Measurements from ENCODE around the gene DUSP7. TPM values are rescaled to one million over a fixed set of nuclear protein-coding genes. Genes with fewer than 3 reads are reported as not detected.

DUSP7 gene
- total RNA-seq, 1 donor from 2014 or later = 34.0 TPM

DNA sequence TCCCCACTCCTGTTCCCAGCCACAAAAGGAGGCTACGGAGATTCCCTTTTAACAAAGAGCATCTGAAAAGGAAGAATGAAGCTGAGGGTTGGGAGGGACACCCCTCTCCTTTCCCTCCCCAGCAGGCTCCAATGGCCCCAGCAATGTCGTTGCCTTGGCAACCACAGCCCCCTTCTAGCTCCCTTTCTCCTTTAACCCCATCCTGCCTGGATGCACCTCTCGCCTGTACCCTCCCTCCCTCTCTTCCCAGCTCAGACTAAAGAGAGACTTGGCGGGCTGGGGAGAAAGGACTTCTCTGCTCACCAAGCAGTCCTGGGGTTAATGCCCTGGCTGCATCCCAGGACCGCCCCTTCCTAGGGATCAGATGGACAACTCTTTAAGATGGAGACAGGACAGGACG, 53.6 kb downstream of the DUSP7 start:
- Mint-ChIP-seq H3K4me1 (peaks cover 16% of the 10 kb centered on the region), H3K27ac (no peak overlapping the region), H3K27me3 (peaks cover 15% of the 10 kb centered on the region), H3K36me3 (ENCODE audit: low read depth) (no peaks in the 10 kb centered on the region), H3K4me3 (no peak overlapping the region), H3K9me3 (no peaks in the 10 kb centered on the region)
- intact Hi-C loops (cut with micrococcal nuclease) = no loop called here
- DNase-seq = no peak

DNA sequence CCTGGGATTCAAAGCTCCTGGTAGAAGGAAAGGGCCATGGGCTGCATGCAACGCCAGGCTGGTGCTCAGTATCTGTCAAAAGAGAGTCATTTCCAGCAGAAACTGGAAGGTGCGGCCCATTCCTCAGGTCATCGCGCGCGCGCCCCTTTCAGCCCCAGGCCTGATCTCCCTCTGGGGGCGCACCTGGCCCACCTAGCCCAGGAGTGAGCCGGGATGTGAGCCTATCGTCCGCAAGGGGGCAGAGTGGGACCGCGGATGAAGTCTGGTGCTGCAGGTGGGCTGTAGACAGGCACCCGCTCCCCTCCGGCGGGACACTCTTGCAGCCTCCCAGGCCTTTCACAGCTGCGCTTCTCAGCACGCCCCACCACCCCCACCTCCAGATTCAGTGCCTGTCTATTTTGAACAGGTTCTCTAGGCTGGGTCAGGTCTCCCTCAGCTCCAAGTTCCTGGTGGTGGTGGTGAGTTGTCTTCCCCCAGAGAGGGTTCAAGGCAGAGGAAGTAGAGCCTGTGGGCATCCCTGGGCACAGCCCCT, 54.9 kb downstream of the DUSP7 start:
- no peak overlapping the region for H3K27ac Mint-ChIP-seq
- no peaks in the 10 kb centered on the region for H3K9me3 Mint-ChIP-seq
- no peak overlapping the region for H3K4me3 Mint-ChIP-seq
- peaks cover 16% of the 10 kb centered on the region for H3K4me1 Mint-ChIP-seq
- H3K36me3 Mint-ChIP-seq (ENCODE audit: low read depth) = no peaks in the 10 kb centered on the region
- peaks cover 16% of the 10 kb centered on the region for H3K27me3 Mint-ChIP-seq
- peak; percentile 96 for DNase-seq
- intact Hi-C loops (cut with micrococcal nuclease) = loop anchor here (1.0 to 2.0 kb wide), 3 partner anchors 55 to 143 kb away; partner anchors contain the start of gene DUSP7

DNA sequence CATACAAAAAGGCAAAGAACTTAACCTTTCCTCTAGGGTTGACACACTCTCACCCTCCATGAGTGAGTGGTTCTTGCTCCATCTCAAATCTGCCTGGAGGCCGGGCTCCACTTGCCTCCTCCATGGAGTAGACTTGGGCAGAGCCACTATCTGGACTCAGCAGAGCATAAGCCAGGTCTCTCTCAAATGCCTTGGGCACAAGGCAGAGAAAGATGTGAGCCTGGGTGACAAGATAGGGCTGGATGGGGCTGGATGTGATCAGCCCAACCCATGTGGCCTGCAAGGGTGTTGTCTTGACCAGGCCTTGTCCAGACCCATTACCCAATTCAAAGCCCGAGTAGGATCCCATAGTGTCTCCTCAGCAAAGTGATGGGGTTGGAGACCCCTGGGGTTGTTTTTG, 56.5 kb downstream of the DUSP7 start:
- no peak overlapping the region for H3K4me3 Mint-ChIP-seq
- H3K27ac Mint-ChIP-seq = no peak overlapping the region
- intact Hi-C loops (cut with micrococcal nuclease) = loop anchor here (2.0 to 5.0 kb wide), 2 partner anchors 57 to 197 kb away; partner anchors contain the start of genes ALAS1 and DUSP7
- peaks cover 10% of the 10 kb centered on the region for H3K4me1 Mint-ChIP-seq
- peaks cover 10% of the 10 kb centered on the region for H3K36me3 Mint-ChIP-seq (ENCODE audit: low read depth)
- DNase-seq = no peak
- peaks cover 16% of the 10 kb centered on the region for H3K27me3 Mint-ChIP-seq
- H3K9me3 Mint-ChIP-seq = no peaks in the 10 kb centered on the region

Other genes starting within 250 kb of the DUSP7 start
- gene IQCF2, start 195.0 kb downstream of the DUSP7 start, total RNA-seq = not detected in 2 replicates
- not detected in 2 replicates for gene IQCF5, start 181.0 kb downstream of the DUSP7 start, total RNA-seq
- not detected in 2 replicates for gene IQCF1, start 153.2 kb downstream of the DUSP7 start, total RNA-seq
- gene RRP9, start 114.7 kb downstream of the DUSP7 start, total RNA-seq = 92.3 and 95.5 TPM in 2 replicates
- gene PARP3, start 114.2 kb downstream of the DUSP7 start, total RNA-seq = 17.0 and 17.5 TPM in 2 replicates
- not detected in 2 replicates for gene GPR62, start 101.2 kb downstream of the DUSP7 start, total RNA-seq
- 15.2 and 16.8 TPM in 2 replicates for gene PCBP4, start 89.1 kb downstream of the DUSP7 start, total RNA-seq
- 43.2 and 45.3 TPM in 2 replicates for gene ABHD14B, start 82.5 kb downstream of the DUSP7 start, total RNA-seq
- gene ABHD14A, start 81.5 kb downstream of the DUSP7 start, total RNA-seq = 12.3 and 13.8 TPM in 2 replicates
- gene ACY1, start 73.0 kb downstream of the DUSP7 start, total RNA-seq = 57.9 and 58.7 TPM in 2 replicates
- gene RPL29, start 60.7 kb downstream of the DUSP7 start, total RNA-seq = 1,714 and 1,721 TPM in 2 replicates
- gene POC1A, start 97.9 kb upstream of the DUSP7 start, total RNA-seq = 23.2 and 24.1 TPM in 2 replicates
- 115 and 118 TPM in 2 replicates for gene ALAS1, start 141.6 kb upstream of the DUSP7 start, total RNA-seq
- gene TLR9, start 169.1 kb upstream of the DUSP7 start, total RNA-seq = 0.17 and 0.42 TPM in 2 replicates
- 80.3 and 87.0 TPM in 2 replicates for gene TWF2, start 182.6 kb upstream of the DUSP7 start, total RNA-seq
- gene PPM1M, start 189.2 kb upstream of the DUSP7 start, total RNA-seq = 48.3 and 49.2 TPM in 2 replicates
- 104 and 106 TPM in 2 replicates for gene WDR82, start 222.1 kb upstream of the DUSP7 start, total RNA-seq
- 16.3 and 17.4 TPM in 2 replicates for gene GLYCTK, start 231.3 kb upstream of the DUSP7 start, total RNA-seq

Measured in activated CD4-positive, alpha-beta T cell treated with anti-CD3 and anti-CD28 coated beads, Interleukin-2, amount 10 ng/mL, durations not matched to agents 24 days and 14 days (primary cell).